GM12872 (cell line): ENCODE measurements around the gene MAPK13.
A peak's percentile ranks its signal among the peaks of the same experiment; 100 is the strongest.

Experiments
- CTCF ChIP-seq: IDR thresholded peaks from 3 replicates; pipeline ENCODE4 v1.5.1; 2011; ENCODE audit warnings: low read depth, mild to moderate bottlenecking, low read length, moderate library complexity; ENCODE audit not compliant: insufficient read depth

MAPK13 gene

DNA sequence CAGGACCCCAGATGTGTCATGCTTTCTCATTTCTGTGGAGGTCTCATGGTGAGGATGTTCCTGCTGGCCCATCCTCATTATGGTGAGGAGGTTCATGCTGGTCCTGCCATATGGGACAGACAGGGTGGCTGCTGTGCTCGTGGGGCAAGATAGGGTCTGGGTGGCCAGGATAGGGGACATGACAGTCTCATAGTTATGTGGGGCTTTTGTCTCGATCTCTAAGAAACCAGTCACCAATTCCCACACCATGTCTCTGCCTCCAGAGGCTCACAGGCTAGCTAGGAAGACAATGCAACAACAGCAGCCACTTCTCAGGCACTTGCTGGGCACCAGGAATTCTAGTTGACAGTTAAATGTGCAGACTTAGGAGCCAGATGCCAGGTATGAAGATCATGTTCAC lies 4.2 kb upstream of the MAPK13 start:
- TF ChIP-seq CTCF = no peak

DNA sequence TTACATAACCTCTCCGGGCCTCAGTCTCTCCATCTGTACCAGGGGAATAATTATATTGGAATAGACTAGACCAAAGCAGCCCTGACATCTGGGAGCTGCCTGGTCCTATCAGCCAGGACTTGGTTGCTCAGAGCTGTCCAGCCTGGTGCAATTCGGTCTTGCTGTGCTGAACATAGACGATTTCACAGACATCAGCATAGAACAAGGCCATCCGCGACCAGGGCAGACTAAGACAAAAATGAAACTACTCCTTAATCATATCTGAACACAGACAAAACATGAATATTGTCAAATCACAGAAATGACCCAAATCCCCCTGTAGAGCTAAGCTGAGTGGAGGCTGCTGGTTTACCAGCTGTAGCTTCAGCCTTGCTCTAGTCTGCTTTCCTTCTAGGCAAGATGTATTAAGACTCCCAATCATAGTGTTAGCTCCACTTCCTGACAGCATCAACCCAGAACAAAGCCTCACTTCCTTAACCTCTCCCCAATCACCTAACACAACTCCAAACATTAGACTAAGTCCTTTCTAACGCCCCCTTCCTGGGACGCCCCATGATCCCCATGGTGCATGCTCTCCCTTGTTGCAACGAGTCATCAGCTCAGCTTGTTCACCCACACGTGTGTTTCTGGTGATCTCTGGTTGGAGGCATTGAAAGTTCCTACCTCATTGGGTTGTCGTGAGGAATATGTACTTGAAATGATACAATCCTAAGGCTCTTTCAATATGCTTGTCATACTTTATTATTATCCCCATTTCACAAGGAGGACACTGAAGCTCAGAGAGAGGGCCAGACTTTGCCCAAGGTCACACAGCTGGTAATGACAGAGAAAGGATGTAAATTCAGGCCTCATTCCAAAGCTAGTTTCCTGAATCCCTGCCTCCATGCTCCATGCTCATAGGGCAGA lies 3.5 kb upstream of the MAPK13 start:
- no peak for TF ChIP-seq CTCF

- TF ChIP-seq CTCF = no peak
Measured at GRCh38 chr6:36127462-36128016, 2.8 kb upstream of the MAPK13 start.

GRCh38 chr6:36128073-36128472 lies 2.2 kb upstream of the MAPK13 start:
- no peak for TF ChIP-seq CTCF

DNA sequence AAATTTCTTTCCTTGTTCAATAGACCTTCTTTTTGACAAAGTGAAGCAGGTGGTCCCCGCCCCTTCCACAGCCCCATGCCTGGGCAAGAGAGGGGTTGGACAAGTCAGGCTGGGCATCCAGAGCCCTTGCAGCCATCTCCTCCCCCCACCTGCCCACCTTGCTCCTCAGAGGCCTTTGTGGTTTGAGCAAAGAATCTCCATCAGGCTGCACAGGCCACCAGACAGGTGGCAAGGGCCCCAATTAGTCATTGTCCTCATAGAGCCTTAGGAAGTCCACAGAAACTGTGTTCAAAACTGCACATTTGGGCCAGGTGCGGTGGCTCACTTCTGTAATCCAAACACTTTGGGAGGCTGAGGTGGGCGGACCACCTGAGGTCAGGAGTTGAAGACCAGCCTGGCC lies 1.5 kb upstream of the MAPK13 start:
- TF ChIP-seq CTCF = no peak

DNA sequence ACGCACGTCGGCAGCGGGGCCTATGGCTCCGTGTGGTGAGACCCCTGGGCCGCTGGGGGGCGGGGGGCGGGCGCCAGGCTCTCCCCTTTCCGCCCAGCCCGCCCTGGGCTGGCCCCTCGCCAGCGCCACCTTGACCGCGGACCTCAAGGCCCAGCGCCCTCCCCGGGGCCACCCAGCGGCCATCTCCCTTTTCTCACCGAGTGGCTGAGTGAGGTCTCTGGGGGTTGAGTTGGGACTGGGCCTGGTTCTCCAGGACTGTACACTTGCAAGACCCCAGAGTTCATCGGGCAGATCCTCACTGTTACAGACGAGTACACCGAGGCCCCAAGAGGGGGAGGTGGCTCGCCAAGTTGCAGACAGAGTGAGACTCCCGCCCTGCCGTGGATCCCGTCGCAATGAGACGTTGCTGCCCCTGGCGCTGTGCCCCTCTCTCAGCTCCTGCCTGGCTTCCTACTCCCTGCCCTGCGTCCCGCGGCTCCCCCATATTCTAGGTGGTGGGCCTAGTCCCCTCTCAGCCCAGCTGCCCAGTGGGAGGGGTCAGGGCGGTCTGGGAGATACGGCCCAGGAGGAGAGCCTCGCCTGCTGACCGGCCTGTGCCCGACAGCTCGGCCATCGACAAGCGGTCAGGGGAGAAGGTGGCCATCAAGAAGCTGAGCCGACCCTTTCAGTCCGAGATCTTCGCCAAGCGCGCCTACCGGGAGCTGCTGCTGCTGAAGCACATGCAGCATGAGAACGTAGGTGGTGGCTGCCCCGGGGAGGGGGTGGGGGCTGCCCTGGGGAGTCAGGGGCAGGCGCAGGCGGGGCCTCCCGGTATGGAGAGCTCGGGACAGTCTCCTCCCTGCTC lies 576 bp downstream of the MAPK13 start:
- TF ChIP-seq CTCF = 0 out of 3 replicates have a peak, but pooled peaks have one; percentile 6
